GM19452 (cell line): ENCODE data around the gene TMEM30B.

ENCODE experiments used
- ATAC-seq: cut with Tn5 transposase; IDR thresholded peaks from one replicate; pipeline ENCODE4 v1.9.1; 2021; ENCODE audit not compliant: unreplicated experiment

The TMEM30B gene

GRCh38 chr14:61300209-61300608, 19.1 kb upstream of the TMEM30B start:
- ATAC-seq = no peak

GRCh38 chr14:61298824-61299223, 17.7 kb upstream of the TMEM30B start:
- no peak for ATAC-seq

- ATAC-seq = no peak
These were observed 16.4 kb upstream of the TMEM30B start for GRCh38 chr14:61297581-61297980.

GRCh38 chr14:61296719-61297502, 15.8 kb upstream of the TMEM30B start:
- no peak for ATAC-seq

- ATAC-seq = no peak
These were observed 15.0 kb upstream of the TMEM30B start for GRCh38 chr14:61296151-61296550.

- ATAC-seq = no peak
These were observed 9.6 kb upstream of the TMEM30B start for GRCh38 chr14:61290701-61291100.

- ATAC-seq = no peak
These were observed 7.6 kb upstream of the TMEM30B start for GRCh38 chr14:61288720-61289119.

- no peak for ATAC-seq
These were observed 7.1 kb upstream of the TMEM30B start for GRCh38 chr14:61288228-61288627.

- ATAC-seq = no peak
These were observed 6.1 kb upstream of the TMEM30B start for GRCh38 chr14:61287196-61287595.

- no peak for ATAC-seq
These were observed 4.2 kb upstream of the TMEM30B start for GRCh38 chr14:61285364-61285763.

- no peak for ATAC-seq
These were observed 2.9 kb upstream of the TMEM30B start for GRCh38 chr14:61284001-61284400.

- no peak for ATAC-seq
These were observed 1.6 kb upstream of the TMEM30B start for GRCh38 chr14:61282746-61283145.

GRCh38 chr14:61281948-61282275, 774 bp upstream of the TMEM30B start:
- no peak for ATAC-seq

GRCh38 chr14:61280526-61281185, 482 bp downstream of the TMEM30B start:
- ATAC-seq = no peak

GRCh38 chr14:61280092-61280525, 1.0 kb downstream of the TMEM30B start:
- ATAC-seq = no peak

- no peak for ATAC-seq
These were observed 2.1 kb downstream of the TMEM30B start for GRCh38 chr14:61279082-61279481.

- ATAC-seq = no peak
These were observed 3.4 kb downstream of the TMEM30B start for GRCh38 chr14:61277784-61278183.

GRCh38 chr14:61277232-61277631, 3.9 kb downstream of the TMEM30B start:
- no peak for ATAC-seq

- ATAC-seq = no peak
These were observed 9.6 kb downstream of the TMEM30B start for GRCh38 chr14:61271552-61271951.

- no peak for ATAC-seq
These were observed 10.4 kb downstream of the TMEM30B start for GRCh38 chr14:61270714-61271113.

GRCh38 chr14:61269321-61270083, 11.6 kb downstream of the TMEM30B start:
- ATAC-seq = peak; percentile 86

- no peak for ATAC-seq
These were observed 12.3 kb downstream of the TMEM30B start for GRCh38 chr14:61268812-61269211.
